Right lobe of liver (tissue), 6 donors: ENCODE data around the gene PPP1R18. TPM values are rescaled to one million over a fixed set of nuclear protein-coding genes. Genes with fewer than 3 reads are reported as not detected.

Experiments
- ATAC-seq, 4 donors: fragments of 200-7000 bp; cut with Tn5 transposase; one replicate each; pipeline ENCODE4 v1.9.1; 2020; ENCODE audit warnings: mild to moderate bottlenecking in 4 of 4, moderate library complexity in 4 of 4
- DNase-seq, 3 donors: peaks; one replicate each; pipeline ENCODE4 v3.0.0-alpha.2; 2020
- H3K27ac ChIP-seq, 3 donors: fragments of 200-600 bp; one replicate each; pipeline ENCODE4 v1.8.0; 2022
- H3K27me3 ChIP-seq, 2 donors: fragments of 200-600 bp; one replicate each; pipeline ENCODE4 v1.8.0; 2022
- H3K36me3 ChIP-seq, 4 donors: fragments of 200-600 bp; sonication (generic) in 1 of 4; one replicate each; pipeline versions ENCODE4 v1.5.1 to v1.8.0; 2017 to 2022; ENCODE audit warnings: control low read depth in 1 of 4
- H3K4me1 ChIP-seq, 4 donors: fragments of 200-600 bp; sonication (generic) in 1 of 4; one replicate each; pipeline versions ENCODE4 v1.5.1 to v1.8.0; 2017 to 2022; ENCODE audit warnings: control low read depth in 1 of 4
- H3K4me3 ChIP-seq, 3 donors: fragments of 200-600 bp; one replicate each; pipeline ENCODE4 v1.8.0; 2022
- H3K9me3 ChIP-seq, 4 donors: fragments of 200-600 bp; sonication (generic) in 1 of 4; one replicate each; pipeline versions ENCODE4 v1.5.1 to v1.8.0; 2017 to 2022; ENCODE audit warnings: control low read depth in 1 of 4
- POLR2A ChIP-seq: fragments of 450-650 bp; IDR thresholded peaks from one replicate; pipeline ENCODE4 v1.6.1; 2017; ENCODE audit warnings: antibody characterized with exemption, mild to moderate bottlenecking
- WGBS: methylation state at CpG from one replicate; pipeline ENCODE4 v1.1.6; 2018; ENCODE audit warnings: low coverage, low lambda C conversion rate; ENCODE audit not compliant: insufficient coverage; ENCODE audit errors: missing lambda C conversion rate; 5-methylcytosine and 5-hydroxymethylcytosine counted together
- intact Hi-C, 2 donors: fragments of 100-400 bp; cut with DNase I; formaldehyde crosslinking; loops; one replicate each; pipeline versions ENCODE4 v1.11.2 to v1.14.1; 2022
- total RNA-seq, 6 experiments: library from RNA; depleted of rRNA in 2 of 6; stranded (reverse); fragments of >200 nt in 2 of 6; fragmentation: NEBNext Ultra II Directional in 3 of 6; extraction: Animal tissue kit (Norgen Biotek cat#: 25700) in 3 of 6; gene quantifications; one replicate each; pipeline versions ENCODE4 v1.1.0 to v1.2.4, GENCODE V29; 2016 to 2023
- TF ChIP-seq, protein P1 (sequence below), 4 donors: fragments of 200-600 bp in 3 of 4; fragments of 450-650 bp in 1 of 4; IDR thresholded peaks; one replicate each; pipeline versions ENCODE4 v1.5.1 to v1.8.0; 2016 to 2022; ENCODE audit warnings: antibody characterized with exemption in 4 of 4, mild to moderate bottlenecking in 2 of 4
- donor health status: DM: no; HTN: yes; CAD: no.
- donor health status: DM: no; HTN: no; CAD: no.
- donor health status: DM: no; HTN: no; CAD: no.
- donor health status: DM: no; HTN: yes; CAD: no.
- donor health status: DM: no; HTN: yes; CAD: no.

PPP1R18 gene
- total RNA-seq, 6 experiments from 2014 or later, result 6.7 to 29.1 (median 12.9) TPM

DNA sequence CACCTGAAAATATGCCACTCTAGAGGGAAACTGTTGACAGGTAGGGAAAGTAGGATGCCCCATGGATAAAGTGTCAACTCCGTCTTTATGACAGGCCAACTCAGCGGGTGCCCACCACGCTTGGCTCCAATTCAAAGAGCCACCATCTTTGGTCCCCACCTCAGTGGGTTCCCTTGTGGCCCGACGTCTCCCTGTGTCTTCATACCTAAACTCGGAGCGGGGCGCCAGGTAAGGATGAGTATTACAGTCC lies 30.4 kb upstream of the PPP1R18 start:
- H3K36me3 ChIP-seq, result peaks cover 0 to 15% (median 8%) of the 10 kb centered on the region in 4 donors
- TF ChIP-seq, protein P1, sequence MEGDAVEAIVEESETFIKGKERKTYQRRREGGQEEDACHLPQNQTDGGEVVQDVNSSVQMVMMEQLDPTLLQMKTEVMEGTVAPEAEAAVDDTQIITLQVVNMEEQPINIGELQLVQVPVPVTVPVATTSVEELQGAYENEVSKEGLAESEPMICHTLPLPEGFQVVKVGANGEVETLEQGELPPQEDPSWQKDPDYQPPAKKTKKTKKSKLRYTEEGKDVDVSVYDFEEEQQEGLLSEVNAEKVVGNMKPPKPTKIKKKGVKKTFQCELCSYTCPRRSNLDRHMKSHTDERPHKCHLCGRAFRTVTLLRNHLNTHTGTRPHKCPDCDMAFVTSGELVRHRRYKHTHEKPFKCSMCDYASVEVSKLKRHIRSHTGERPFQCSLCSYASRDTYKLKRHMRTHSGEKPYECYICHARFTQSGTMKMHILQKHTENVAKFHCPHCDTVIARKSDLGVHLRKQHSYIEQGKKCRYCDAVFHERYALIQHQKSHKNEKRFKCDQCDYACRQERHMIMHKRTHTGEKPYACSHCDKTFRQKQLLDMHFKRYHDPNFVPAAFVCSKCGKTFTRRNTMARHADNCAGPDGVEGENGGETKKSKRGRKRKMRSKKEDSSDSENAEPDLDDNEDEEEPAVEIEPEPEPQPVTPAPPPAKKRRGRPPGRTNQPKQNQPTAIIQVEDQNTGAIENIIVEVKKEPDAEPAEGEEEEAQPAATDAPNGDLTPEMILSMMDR (IDR thresholded peaks at IDR 0.05), result no peak
- TF ChIP-seq POLR2A, result no peak
- DNase-seq (no peak), ATAC-seq (no peak)
- 0% methylated on average over 4 of the region's 8 CpGs for WGBS
- intact Hi-C loops, result no loop called here
- peak overlapping the region; percentile 71 to 74 (median 73) for H3K27ac ChIP-seq
- H3K4me1 ChIP-seq, result peaks cover 0 to 28% (median 6%) of the 10 kb centered on the region in 4 donors
- H3K4me3 ChIP-seq, result peak overlapping the region; percentile 54 to 73 (median 64)
- H3K27me3 ChIP-seq, result no peaks in the 10 kb centered on the region
- H3K9me3 ChIP-seq, result no peaks in the 10 kb centered on the region

DNA sequence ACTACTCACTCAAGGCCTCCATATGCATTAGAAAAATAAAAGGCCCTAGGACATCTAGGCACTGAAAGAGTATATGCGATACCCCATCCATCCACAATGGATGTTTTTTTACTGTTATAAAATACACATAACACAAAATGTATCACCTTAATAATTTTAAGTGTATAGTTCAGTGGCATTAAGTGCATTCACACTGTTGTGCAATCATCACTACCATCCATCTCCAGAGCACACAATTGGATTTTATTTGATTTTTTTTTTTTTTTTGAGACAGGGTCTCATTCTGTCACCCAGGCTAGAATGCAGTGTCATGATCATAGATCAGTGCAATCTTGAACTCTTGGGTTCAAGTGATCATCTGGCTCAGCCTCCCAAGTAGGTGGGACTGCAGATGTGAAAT lies 27.8 kb upstream of the PPP1R18 start:
- no peak for DNase-seq
- 100% methylated on average over 1 of the region's 1 CpG for WGBS
- H3K4me1 ChIP-seq, result peaks cover 0 to 33% (median 10%) of the 10 kb centered on the region in 4 donors
- no peaks in the 10 kb centered on the region for H3K9me3 ChIP-seq
- TF ChIP-seq, protein P1 (IDR thresholded peaks at IDR 0.05), result no peak
- TF ChIP-seq POLR2A, result no peak
- intact Hi-C loops, result no loop called here
- ATAC-seq, result no peak
- H3K27ac ChIP-seq, result no peak overlapping the region
- H3K4me3 ChIP-seq, result no peak overlapping the region
- H3K27me3 ChIP-seq, result no peaks in the 10 kb centered on the region
- peaks cover 0 to 15% (median 8%) of the 10 kb centered on the region in 4 donors for H3K36me3 ChIP-seq

DNA sequence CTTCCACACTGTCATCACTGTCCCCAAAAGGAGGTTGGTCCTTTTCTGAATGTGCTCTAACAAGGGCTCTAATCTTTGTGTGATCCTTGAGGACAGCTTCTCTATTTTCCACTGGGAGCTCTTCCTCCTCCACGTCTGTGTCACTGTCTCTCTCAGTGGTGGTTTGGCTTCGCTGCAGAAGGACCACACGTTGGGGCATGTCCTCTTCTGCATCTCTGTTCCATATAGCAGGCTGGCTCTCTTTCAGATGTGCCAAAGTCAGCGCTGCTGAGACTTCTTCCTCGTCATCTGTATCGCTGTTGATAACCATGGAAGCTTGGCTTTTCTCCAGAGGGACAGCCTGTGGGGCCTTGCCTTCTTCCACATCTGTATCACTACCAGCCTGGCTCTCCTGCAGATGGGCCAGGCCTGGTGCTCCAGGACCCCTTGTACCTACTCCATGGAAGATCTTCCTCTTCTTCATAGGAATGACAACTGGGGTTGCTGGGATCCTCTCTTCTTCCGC lies 26.0 kb upstream of the PPP1R18 start:
- intact Hi-C loops, result no loop called here
- H3K4me1 ChIP-seq, result peaks cover 0 to 32% (median 13%) of the 10 kb centered on the region in 4 donors
- 73% methylated on average over 4 of the region's 7 CpGs for WGBS
- ATAC-seq (no peak), DNase-seq (peak in 1 of 3 donors; percentile 19)
- no peak overlapping the region for H3K4me3 ChIP-seq
- peaks cover 0 to 15% (median 8%) of the 10 kb centered on the region in 4 donors for H3K36me3 ChIP-seq
- no peaks in the 10 kb centered on the region for H3K27me3 ChIP-seq
- TF ChIP-seq POLR2A, result no peak
- TF ChIP-seq, protein P1 (IDR thresholded peaks at IDR 0.05), result no peak
- no peaks in the 10 kb centered on the region for H3K9me3 ChIP-seq
- no peak overlapping the region for H3K27ac ChIP-seq

DNA sequence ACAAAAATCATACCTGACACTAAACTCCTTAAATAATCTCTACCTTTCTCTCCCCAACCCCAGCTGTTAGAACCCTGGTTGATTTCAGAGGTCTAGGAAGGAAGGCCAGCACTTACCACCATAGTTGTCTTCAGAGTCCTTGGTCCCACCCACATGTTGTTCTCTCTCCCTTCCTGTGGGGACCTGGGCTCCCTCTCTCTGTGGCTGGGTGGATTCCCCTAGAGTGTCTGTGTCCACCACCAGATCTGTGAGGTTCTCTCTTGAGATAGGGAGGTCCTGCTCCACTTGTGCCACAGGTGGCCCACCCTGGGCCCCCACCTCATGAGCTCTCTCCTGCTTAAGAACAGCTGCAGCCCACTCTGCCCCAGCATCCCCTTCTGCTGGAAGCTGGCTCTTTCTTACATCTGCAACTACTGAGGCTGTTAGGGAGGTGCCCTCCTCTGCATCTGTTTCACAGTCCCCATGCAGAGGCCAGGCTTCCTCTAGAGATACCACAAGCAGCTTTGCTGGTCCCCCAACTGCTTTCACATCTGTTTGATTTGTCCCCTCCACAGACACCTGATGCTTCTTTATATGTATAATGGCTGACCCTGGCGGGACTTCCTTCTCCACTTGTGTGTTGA lies 25.4 kb upstream of the PPP1R18 start:
- H3K27me3 ChIP-seq, result no peaks in the 10 kb centered on the region
- intact Hi-C loops, result no loop called here
- DNase-seq (peak in 1 of 3 donors; percentile 5), ATAC-seq (no peak)
- no peak overlapping the region for H3K27ac ChIP-seq
- TF ChIP-seq, protein P1 (IDR thresholded peaks at IDR 0.05), result no peak
- TF ChIP-seq POLR2A, result no peak
- no peak overlapping the region for H3K4me3 ChIP-seq
- H3K9me3 ChIP-seq, result no peaks in the 10 kb centered on the region
- peaks cover 0 to 38% (median 16%) of the 10 kb centered on the region in 4 donors for H3K4me1 ChIP-seq
- WGBS, result 80% methylated on average over 1 of the region's 1 CpG
- H3K36me3 ChIP-seq, result peaks cover 0 to 15% (median 8%) of the 10 kb centered on the region in 4 donors
